GM12892 (cell line): Measurements from ENCODE around the gene PTGES3.

ENCODE experiments used
- POLR2A ChIP-seq: IDR thresholded peaks from 2 replicates; pipeline ENCODE4 v1.6.1; 2011; ENCODE audit warnings: low read depth, low read length, control low read depth
- POLR2AphosphoS5 ChIP-seq: IDR thresholded peaks from 2 replicates; pipeline ENCODE4 v1.6.1; 2011; ENCODE audit warnings: low read depth, low read length, control low read depth
- TAF1 ChIP-seq: IDR thresholded peaks from 2 replicates; pipeline ENCODE4 v1.6.1; 2011; ENCODE audit warnings: low read depth, mild to moderate bottlenecking, control low read depth, low read length, borderline replicate concordance

- TF ChIP-seq POLR2A (peak; percentile 99), TAF1 (peak; percentile 97), POLR2AphosphoS5 (peak; percentile 99)
Observed at GRCh38 chr12:56645717-56646446, 42.2 kb downstream of the PTGES3 start, which contains the start of gene ATP5F1B.
